CD4-positive, CD25-positive, alpha-beta regulatory T cell (primary cell): Measurements from ENCODE around the gene SRPK1. TPM values are rescaled to one million over a fixed set of nuclear protein-coding genes. Genes with fewer than 3 reads are reported as not detected.

Source experiments
- ATAC-seq, 2 donors: fragments of 150-1000 bp; cut with Tn5 transposase; one replicate each; pipeline ENCODE4 v1.10.0; 2021; ENCODE audit warnings: low read depth in 2 of 2, moderate number of reproducible peaks in 2 of 2, moderate library complexity in 1 of 2
- DNase-seq, 3 donors: peaks; one replicate each; pipeline versions ENCODE4 v3.0.0 to v3.0.0-alpha.2; 2012 to 2022; ENCODE audit warnings: mixed read lengths in 1 of 3
- H3K27ac ChIP-seq: one replicate; pipeline ENCODE4 v1.7.0; 2013; ENCODE audit warnings: mild to moderate bottlenecking, low read length; ENCODE audit not compliant: insufficient read depth, poor library complexity, severe bottlenecking
- H3K27me3 ChIP-seq: one replicate; pipeline ENCODE4 v1.7.0; 2013; ENCODE audit warnings: low read length; ENCODE audit not compliant: control insufficient read depth, insufficient read depth
- H3K36me3 ChIP-seq: one replicate; pipeline ENCODE4 v1.7.0; 2013; ENCODE audit warnings: mild to moderate bottlenecking, low read length, moderate library complexity; ENCODE audit not compliant: control insufficient read depth, insufficient read depth
- H3K4me1 ChIP-seq: 2 replicates; pipeline ENCODE4 v1.7.0; 2013; ENCODE audit warnings: mild to moderate bottlenecking, low read length; ENCODE audit not compliant: insufficient read depth, control insufficient read depth, poor library complexity, severe bottlenecking
- H3K4me3 ChIP-seq: one replicate; pipeline ENCODE4 v1.7.0; 2013; ENCODE audit warnings: low read depth, mild to moderate bottlenecking, low read length, moderate library complexity
- H3K9me3 ChIP-seq, 2 experiments: 1 replicate in 1 of 2; 2 replicates in 1 of 2; pipeline ENCODE4 v1.7.0; 2013; ENCODE audit warnings: low read length in 2 of 2, mild to moderate bottlenecking in 1 of 2, moderate library complexity in 1 of 2; ENCODE audit not compliant: control insufficient read depth in 2 of 2
- H3K27ac Mint-ChIP-seq, 3 donors: one replicate each; pipeline ENCODE4 v1.8.0; 2020 to 2022; ENCODE audit warnings: mild to moderate bottlenecking in 3 of 3, mixed read lengths in 3 of 3, moderate library complexity in 2 of 3
- H3K27me3 Mint-ChIP-seq: one replicate; pipeline ENCODE4 v1.8.0; 2022; ENCODE audit warnings: mild to moderate bottlenecking, mixed read lengths
- H3K36me3 Mint-ChIP-seq: one replicate; pipeline ENCODE4 v1.8.0; 2020; ENCODE audit warnings: mixed read lengths
- H3K4me1 Mint-ChIP-seq, 4 donors: one replicate each; pipeline ENCODE4 v1.8.0; 2020 to 2022; ENCODE audit warnings: mixed read lengths in 4 of 4, mild to moderate bottlenecking in 1 of 4
- H3K4me3 Mint-ChIP-seq, 4 donors: one replicate each; pipeline ENCODE4 v1.8.0; 2020 to 2022; ENCODE audit warnings: mild to moderate bottlenecking in 4 of 4, mixed read lengths in 4 of 4, moderate library complexity in 3 of 4
- H3K9me3 Mint-ChIP-seq, 7 donors: one replicate each; pipeline ENCODE4 v1.8.0; 2020 to 2022; ENCODE audit warnings: mixed read lengths in 7 of 7, mild to moderate bottlenecking in 3 of 7, moderate library complexity in 2 of 7
- polyA plus RNA-seq, 4 donors: library from polyadenylated mRNA; unstranded; fragments of 300-500 nt; fragmentation: Illumina TruSeq; gene quantifications; one replicate each; pipeline ENCODE4 v1.2.3, GENCODE V29; 2021
- total RNA-seq: library from RNA; stranded (reverse); gene quantifications from one replicate; pipeline ENCODE4 v1.2.3, GENCODE V29; 2022

The SRPK1 gene
- total and polyA plus RNA-seq, 5 donors from 2014 or later = 47.0 to 65.4 (median 54.7) TPM

GRCh38 chr6:35929601-35930000, 8.7 kb upstream of the SRPK1 start:
- Mint-ChIP-seq H3K27ac (no peak overlapping the region), H3K4me1 (no peaks in the 10 kb centered on the region), H3K4me3 (peak overlapping the region in 1 of 4 donors; percentile 54), H3K27me3 (peaks cover under 1% of the 10 kb centered on the region), H3K9me3 (peaks cover 0 to 2% (median 0%) of the 10 kb centered on the region in 7 donors), H3K36me3 (no peaks in the 10 kb centered on the region)
- DNase-seq = no peak
- Histone ChIP-seq H3K4me3 (no peak overlapping the region), H3K4me1 (no peaks in the 10 kb centered on the region), H3K27me3 (no peaks in the 10 kb centered on the region), H3K9me3 (no peaks in the 10 kb centered on the region), H3K36me3 (no peaks in the 10 kb centered on the region), H3K27ac (no peak overlapping the region)
- no peak for ATAC-seq

DNA sequence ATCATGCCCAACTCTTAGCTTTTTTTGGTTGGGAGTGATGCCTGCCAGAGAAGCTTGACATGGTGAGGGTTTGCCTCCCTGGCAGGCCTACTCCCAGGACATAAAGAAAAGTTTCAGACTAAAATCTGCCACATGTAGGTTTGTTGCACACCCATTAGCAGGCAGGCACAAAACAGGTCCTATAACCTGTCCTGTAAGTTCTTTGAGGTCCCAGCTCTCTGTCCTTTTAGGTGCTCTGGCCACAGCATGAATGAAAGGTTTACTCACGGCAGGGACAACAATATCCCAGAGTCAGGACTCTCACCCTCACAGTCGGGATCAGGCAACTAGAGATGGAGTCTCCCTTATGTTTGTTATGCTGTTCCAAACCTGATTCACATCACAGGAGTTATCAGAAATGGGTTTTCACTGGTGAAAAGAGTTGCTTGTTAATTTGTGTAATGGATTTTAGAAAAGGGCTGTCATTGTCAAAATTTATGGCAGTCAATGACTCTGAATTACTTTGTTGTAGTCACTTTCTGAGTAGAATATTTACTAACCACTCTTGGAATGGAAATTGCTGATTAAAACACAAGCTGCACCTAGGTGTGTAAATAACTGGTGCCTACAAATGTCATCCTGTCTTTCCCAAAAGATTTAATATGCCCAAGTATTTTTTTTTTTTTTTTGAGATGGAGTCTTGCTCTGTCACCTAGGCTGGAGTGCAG, 5.8 kb upstream of the SRPK1 start:
- Histone ChIP-seq H3K4me3 (no peak overlapping the region), H3K36me3 (no peaks in the 10 kb centered on the region), H3K9me3 (no peaks in the 10 kb centered on the region), H3K27me3 (no peaks in the 10 kb centered on the region), H3K4me1 (no peaks in the 10 kb centered on the region), H3K27ac (no peak overlapping the region)
- DNase-seq = no peak
- no peak for ATAC-seq
- H3K27ac Mint-ChIP-seq = no peak overlapping the region
- no peak overlapping the region for H3K4me3 Mint-ChIP-seq
- peaks cover 0 to 9% (median 4%) of the 10 kb centered on the region in 4 donors for H3K4me1 Mint-ChIP-seq
- H3K27me3 Mint-ChIP-seq = no peaks in the 10 kb centered on the region
- H3K9me3 Mint-ChIP-seq = no peaks in the 10 kb centered on the region
- H3K36me3 Mint-ChIP-seq = no peaks in the 10 kb centered on the region

DNA sequence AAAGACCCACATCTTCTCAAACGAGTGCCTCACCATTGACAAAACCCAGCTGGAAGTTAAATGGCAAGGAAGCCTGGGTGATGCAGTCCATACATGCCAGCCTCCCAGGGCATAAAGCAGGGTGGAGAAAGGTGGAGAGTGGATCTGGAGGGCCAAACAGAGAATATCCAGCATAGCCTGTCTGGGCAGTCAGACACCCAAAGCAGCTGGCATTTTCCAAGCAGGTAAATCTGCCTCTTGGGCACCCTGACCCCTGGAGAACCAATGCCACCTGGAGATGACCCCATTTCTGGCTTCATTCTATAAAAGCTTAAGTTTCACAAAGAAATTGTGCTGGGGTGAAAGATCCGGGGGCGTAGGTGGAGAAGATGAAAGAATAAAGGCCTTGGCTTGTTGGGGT, 5.1 kb upstream of the SRPK1 start:
- Mint-ChIP-seq H3K27me3 (no peaks in the 10 kb centered on the region), H3K4me3 (no peak overlapping the region), H3K9me3 (no peaks in the 10 kb centered on the region), H3K36me3 (no peaks in the 10 kb centered on the region), H3K4me1 (peaks cover 0 to 15% (median 8%) of the 10 kb centered on the region in 4 donors), H3K27ac (no peak overlapping the region)
- DNase-seq = no peak
- no peaks in the 10 kb centered on the region for H3K4me1 ChIP-seq
- H3K27ac ChIP-seq = no peak overlapping the region
- H3K36me3 ChIP-seq = no peaks in the 10 kb centered on the region
- no peak for ATAC-seq
- H3K4me3 ChIP-seq = no peak overlapping the region
- H3K27me3 ChIP-seq = no peaks in the 10 kb centered on the region
- H3K9me3 ChIP-seq = no peaks in the 10 kb centered on the region

- DNase-seq = no peak
- no peaks in the 10 kb centered on the region for H3K9me3 Mint-ChIP-seq
- H3K27me3 ChIP-seq = no peaks in the 10 kb centered on the region
Measured at GRCh38 chr6:35924146-35924545, 3.2 kb upstream of the SRPK1 start.

GRCh38 chr6:35922139-35922554, 1.2 kb upstream of the SRPK1 start:
- Mint-ChIP-seq H3K36me3 (no peaks in the 10 kb centered on the region), H3K27me3 (no peaks in the 10 kb centered on the region), H3K9me3 (no peaks in the 10 kb centered on the region), H3K27ac (peak overlapping the region in 1 of 3 donors; percentile 85), H3K4me3 (peak overlapping the region; percentile 87 to 96 (median 90)), H3K4me1 (peaks cover 10 to 40% (median 33%) of the 10 kb centered on the region in 4 donors)
- no peaks in the 10 kb centered on the region for H3K27me3 ChIP-seq
- DNase-seq = no peak
- no peaks in the 10 kb centered on the region for H3K36me3 ChIP-seq
- H3K27ac ChIP-seq = no peak overlapping the region
- H3K4me3 ChIP-seq = peak overlapping the region; percentile 93
- H3K4me1 ChIP-seq = peaks cover 29% of the 10 kb centered on the region
- ATAC-seq = no peak
- H3K9me3 ChIP-seq = no peaks in the 10 kb centered on the region

More at GRCh38 chr6:35924146-35924545, 3.2 kb upstream of the SRPK1 start:
- Histone ChIP-seq H3K4me1 (peaks cover 9% of the 10 kb centered on the region), H3K4me3 (no peak overlapping the region), H3K27ac (no peak overlapping the region), H3K36me3 (no peaks in the 10 kb centered on the region), H3K9me3 (no peaks in the 10 kb centered on the region)
- no peaks in the 10 kb centered on the region for H3K27me3 Mint-ChIP-seq
- H3K4me3 Mint-ChIP-seq = peak overlapping the region in 2 of 4 donors; percentile 28 to 51
- ATAC-seq = no peak
- H3K27ac Mint-ChIP-seq = no peak overlapping the region
- H3K36me3 Mint-ChIP-seq = no peaks in the 10 kb centered on the region
- H3K4me1 Mint-ChIP-seq = peaks cover 0 to 21% (median 15%) of the 10 kb centered on the region in 4 donors

DNA sequence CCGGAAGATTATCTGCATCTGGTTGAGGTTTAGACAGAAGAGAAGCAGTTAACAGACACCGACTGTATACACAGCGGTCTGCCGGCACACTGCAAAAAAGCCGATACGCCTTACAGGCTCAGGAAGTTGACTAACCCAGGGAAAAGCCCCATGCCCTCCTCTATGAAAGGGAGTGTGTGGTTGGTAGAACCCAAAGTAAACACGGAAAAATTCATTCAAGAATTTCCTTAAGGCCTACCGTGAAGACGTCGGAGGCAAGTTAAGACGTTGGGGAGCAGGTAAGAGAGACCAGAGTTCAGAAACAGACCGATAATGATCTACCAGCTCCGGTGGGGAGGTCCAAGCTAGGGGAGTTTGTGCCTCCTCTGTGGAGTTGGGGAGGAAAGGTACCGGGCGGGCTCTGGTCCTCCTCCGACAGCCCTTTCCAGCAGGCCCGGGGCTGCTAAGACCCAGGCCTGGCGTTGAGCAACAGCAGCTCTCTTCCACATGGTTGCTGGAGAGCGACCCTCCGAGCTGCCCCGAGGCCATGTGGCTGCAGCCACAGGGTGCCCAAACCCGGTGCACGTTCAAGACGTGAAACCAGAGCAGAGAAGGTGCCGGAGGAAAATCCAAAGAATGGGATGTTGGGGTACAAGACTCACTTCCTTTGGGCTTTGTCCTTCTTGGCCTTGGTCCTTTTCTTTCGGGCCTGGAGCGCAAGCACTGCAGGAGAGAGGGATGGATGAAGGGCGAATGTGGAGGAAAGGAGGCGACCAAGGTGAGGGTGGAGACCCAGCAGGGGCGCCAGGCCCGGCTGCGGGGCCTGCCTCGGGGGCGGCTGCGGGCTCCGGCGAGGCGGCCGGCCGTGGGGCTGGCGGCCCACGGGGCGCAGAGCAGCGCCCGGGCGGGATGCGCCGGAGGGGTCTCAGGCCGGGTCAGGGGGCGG, 809 bp downstream of the SRPK1 start:
- H3K27me3 Mint-ChIP-seq = no peaks in the 10 kb centered on the region

DNA sequence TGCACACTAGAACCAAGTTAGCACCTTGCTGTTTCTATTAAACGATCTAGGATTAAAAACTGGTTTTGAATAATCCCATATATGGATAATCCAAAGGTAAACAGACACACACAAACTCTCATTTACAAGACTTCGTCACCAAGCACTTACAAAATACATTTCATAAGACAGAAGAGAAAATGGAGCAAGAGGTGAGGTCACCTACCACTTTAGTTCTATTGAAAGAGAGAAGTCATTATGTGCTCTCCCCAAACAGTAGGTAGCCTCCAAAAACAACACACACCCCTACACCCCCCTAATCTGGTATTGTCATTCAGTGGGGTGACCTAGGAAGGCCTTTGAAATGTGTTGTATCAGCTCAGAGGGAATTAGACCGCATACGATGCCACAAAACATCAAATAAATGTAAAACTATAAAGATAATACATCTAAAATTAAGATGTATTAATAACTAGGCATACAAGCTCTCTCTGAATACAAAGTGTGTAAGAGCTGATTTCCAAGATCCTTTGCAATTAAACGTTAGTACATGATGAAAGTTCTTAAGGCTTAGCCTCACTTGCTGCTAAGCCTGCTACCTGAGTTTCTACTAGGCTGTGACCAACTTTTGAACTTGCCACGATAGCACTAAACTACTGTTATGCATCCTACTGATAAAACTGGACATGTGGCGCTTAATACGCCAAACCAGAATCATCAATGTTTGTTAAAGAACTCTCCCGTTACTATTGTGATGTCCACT, 1.6 kb downstream of the SRPK1 start:
- ATAC-seq (peak; percentile 22 to 24), DNase-seq (peak in 2 of 3 donors; percentile 11 to 20)
- Mint-ChIP-seq H3K36me3 (peaks cover 3% of the 10 kb centered on the region), H3K27ac (peak overlapping the region; percentile 90 to 98 (median 93)), H3K4me1 (peaks cover 15 to 48% (median 41%) of the 10 kb centered on the region in 4 donors), H3K4me3 (peak overlapping the region; percentile 94 to 99 (median 96)), H3K27me3 (no peaks in the 10 kb centered on the region), H3K9me3 (no peaks in the 10 kb centered on the region)
- Histone ChIP-seq H3K9me3 (no peaks in the 10 kb centered on the region), H3K36me3 (peaks cover 4% of the 10 kb centered on the region), H3K4me1 (peaks cover 31% of the 10 kb centered on the region), H3K27ac (peak overlapping the region; percentile 74), H3K27me3 (no peaks in the 10 kb centered on the region), H3K4me3 (peak overlapping the region; percentile 84)

More for the DNA sequence above, 809 bp downstream of the SRPK1 start:
- Histone ChIP-seq H3K36me3 (peaks cover 4% of the 10 kb centered on the region), H3K27ac (peak overlapping the region; percentile 74), H3K4me1 (peaks cover 31% of the 10 kb centered on the region), H3K27me3 (no peaks in the 10 kb centered on the region), H3K4me3 (peak overlapping the region; percentile 84), H3K9me3 (no peaks in the 10 kb centered on the region)
- H3K4me1 Mint-ChIP-seq = peaks cover 13 to 48% (median 40%) of the 10 kb centered on the region in 4 donors
- no peaks in the 10 kb centered on the region for H3K9me3 Mint-ChIP-seq
- H3K27ac Mint-ChIP-seq = peak overlapping the region; percentile 90 to 98 (median 93)
- DNase-seq = peak; percentile 16 to 54 (median 30)
- H3K4me3 Mint-ChIP-seq = peak overlapping the region; percentile 94 to 99 (median 96)
- no peaks in the 10 kb centered on the region for H3K36me3 Mint-ChIP-seq
- peak; percentile 43 to 44 for ATAC-seq
